ENCODE data around the gene SLC46A2. TPM values are rescaled to one million over a fixed set of nuclear protein-coding genes. Genes with fewer than 3 reads are reported as not detected.

SLC46A2 gene
- total and polyA plus RNA-seq, 2 experiments from 2014 or later, result 0.11 TPM; not detected in 1

DNA sequence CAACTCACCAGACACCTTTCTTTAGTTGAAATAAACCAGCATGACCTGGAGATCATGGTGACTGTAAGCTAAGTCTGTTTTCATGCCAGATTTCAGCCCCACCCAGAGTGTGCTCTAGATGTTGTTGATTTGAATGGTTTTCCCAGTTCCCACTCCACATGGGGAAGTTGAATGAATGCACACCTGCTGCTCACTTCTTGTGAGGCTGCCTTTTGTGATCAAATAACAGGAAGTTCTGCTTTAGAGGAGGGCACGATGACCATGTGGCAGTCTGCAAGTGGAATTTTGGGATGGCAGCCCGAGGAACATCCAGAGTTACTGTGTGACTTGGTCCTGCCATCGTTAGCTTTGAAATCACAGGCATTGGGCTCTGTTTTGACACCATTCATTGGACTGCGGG lies 18.7 kb downstream of the SLC46A2 start:
- H3K4me3 ChIP-seq, result no peak overlapping the region
- peaks cover 1% of the 10 kb centered on the region for H3K27me3 Mint-ChIP-seq (ENCODE audit: insufficient read depth, low read depth, poor library complexity)
- H3K4me1 ChIP-seq (ENCODE audit: insufficient read depth), result no peaks in the 10 kb centered on the region
- H3K4me1 Mint-ChIP-seq, result peaks cover 14% of the 10 kb centered on the region; the same call in 2 of the 3 replicates
- H2AFZ ChIP-seq, result no peak overlapping the region
- no peaks in the 10 kb centered on the region for H3F3A ChIP-seq (replicated peaks; ENCODE audit: low read depth)
- H3K36me3 ChIP-seq (ENCODE audit: insufficient read depth), result no peaks in the 10 kb centered on the region
- TF ChIP-seq ZNF331 (CRISPR knock-in tag; IDR thresholded peaks at IDR 0.05; ENCODE audit: low read depth) (no peak), JUNB (IDR thresholded peaks at IDR 0.05; ENCODE audit: unreplicated experiment) (no peak), CREB1 (CRISPR knock-in tag; IDR thresholded peaks at IDR 0.05; ENCODE audit: low read depth) (no peak), NANOG (IDR thresholded peaks at IDR 0.05; ENCODE audit: borderline replicate concordance) (no peak), POLR2AphosphoS5 (IDR thresholded peaks at IDR 0.05; ENCODE audit: low read depth) (no peak)
- no peaks in the 10 kb centered on the region for H3K27me3 ChIP-seq (ENCODE audit: insufficient read depth)
- H4K20me1 ChIP-seq (replicated peaks; ENCODE audit: insufficient read depth), result 0 out of 2 replicates have a peak, but pooled peaks cover 4% of the 10 kb centered on the region
- ATAC-seq (no peak; the same call in 1 of the 3 replicates), DNase-seq (ENCODE audit: low spot score) (no peak)
- no peak overlapping the region for H3K27ac Mint-ChIP-seq
- peaks cover 3% of the 10 kb centered on the region; the same call in 1 of the 3 replicates for H3K9me3 Mint-ChIP-seq
- no peaks in the 10 kb centered on the region for H3K79me2 ChIP-seq (replicated peaks; ENCODE audit: insufficient read depth)
- H3K4me3 Mint-ChIP-seq, result no peak overlapping the region
- no peak overlapping the region for H3K27ac ChIP-seq (ENCODE audit: low read depth)
- H3K36me3 Mint-ChIP-seq (ENCODE audit: low read depth), result peaks cover 7% of the 10 kb centered on the region
- no peak overlapping the region for H3K4me2 ChIP-seq
- H3K9me2 ChIP-seq (ENCODE audit: insufficient read depth), result 0 out of 2 replicates have a peak, but pooled peaks cover 5% of the 10 kb centered on the region

DNA sequence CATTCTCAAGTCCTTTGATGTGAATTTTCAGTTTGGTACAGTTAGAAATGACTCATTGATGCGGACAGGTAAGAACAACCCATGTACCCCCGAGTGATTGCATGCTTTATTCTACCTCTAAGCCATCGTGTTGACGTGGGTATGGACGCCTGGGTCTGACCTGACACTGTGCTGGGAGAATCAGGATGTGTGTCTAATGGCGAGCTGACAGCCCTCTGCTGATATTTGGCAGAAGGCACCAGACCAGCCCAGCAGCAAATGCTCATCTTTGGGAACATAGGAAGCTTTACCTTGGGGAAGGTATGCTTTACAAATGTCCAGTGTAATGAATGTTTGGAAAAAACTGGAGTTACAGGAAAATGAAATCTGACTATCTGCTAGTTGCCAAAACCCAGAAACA lies 20.1 kb downstream of the SLC46A2 start:
- H3K4me3 Mint-ChIP-seq, result no peak overlapping the region
- Histone ChIP-seq H3K4me2 (no peak overlapping the region), H3K27ac (ENCODE audit: low read depth) (no peak overlapping the region), H3K79me2 (replicated peaks; ENCODE audit: insufficient read depth) (no peaks in the 10 kb centered on the region), H3K9me2 (ENCODE audit: insufficient read depth) (no peaks in the 10 kb centered on the region), H3K4me3 (no peak overlapping the region), H3K4me1 (ENCODE audit: insufficient read depth) (no peaks in the 10 kb centered on the region), H2AFZ (no peak overlapping the region), H3K36me3 (ENCODE audit: insufficient read depth) (no peaks in the 10 kb centered on the region), H3K27me3 (ENCODE audit: insufficient read depth) (no peaks in the 10 kb centered on the region), H3F3A (replicated peaks; ENCODE audit: low read depth) (no peaks in the 10 kb centered on the region), H4K20me1 (replicated peaks; ENCODE audit: insufficient read depth) (0 out of 2 replicates have a peak, but pooled peaks cover 4% of the 10 kb centered on the region)
- peaks cover 20% of the 10 kb centered on the region for H3K36me3 Mint-ChIP-seq (ENCODE audit: low read depth)
- peaks cover 14% of the 10 kb centered on the region; the same call in 2 of the 3 replicates for H3K4me1 Mint-ChIP-seq
- no peak for ATAC-seq
- H3K9me3 Mint-ChIP-seq, result peaks cover 3% of the 10 kb centered on the region; the same call in 1 of the 3 replicates
- peaks cover 4% of the 10 kb centered on the region for H3K27me3 Mint-ChIP-seq (ENCODE audit: insufficient read depth, low read depth, poor library complexity)
- DNase-seq (ENCODE audit: low spot score), result no peak
- H3K27ac Mint-ChIP-seq, result no peak overlapping the region
- TF ChIP-seq EZH2 (IDR thresholded peaks at IDR 0.05; ENCODE audit: low read depth, unreplicated experiment) (no peak), JUNB (IDR thresholded peaks at IDR 0.05; ENCODE audit: unreplicated experiment) (no peak), POLR2AphosphoS5 (IDR thresholded peaks at IDR 0.05; ENCODE audit: low read depth) (no peak), NANOG (IDR thresholded peaks at IDR 0.05; ENCODE audit: borderline replicate concordance) (no peak), STAT1 (IDR thresholded peaks at IDR 0.05; ENCODE audit: unreplicated experiment) (no peak)
- TF ChIP-seq, protein P1, sequence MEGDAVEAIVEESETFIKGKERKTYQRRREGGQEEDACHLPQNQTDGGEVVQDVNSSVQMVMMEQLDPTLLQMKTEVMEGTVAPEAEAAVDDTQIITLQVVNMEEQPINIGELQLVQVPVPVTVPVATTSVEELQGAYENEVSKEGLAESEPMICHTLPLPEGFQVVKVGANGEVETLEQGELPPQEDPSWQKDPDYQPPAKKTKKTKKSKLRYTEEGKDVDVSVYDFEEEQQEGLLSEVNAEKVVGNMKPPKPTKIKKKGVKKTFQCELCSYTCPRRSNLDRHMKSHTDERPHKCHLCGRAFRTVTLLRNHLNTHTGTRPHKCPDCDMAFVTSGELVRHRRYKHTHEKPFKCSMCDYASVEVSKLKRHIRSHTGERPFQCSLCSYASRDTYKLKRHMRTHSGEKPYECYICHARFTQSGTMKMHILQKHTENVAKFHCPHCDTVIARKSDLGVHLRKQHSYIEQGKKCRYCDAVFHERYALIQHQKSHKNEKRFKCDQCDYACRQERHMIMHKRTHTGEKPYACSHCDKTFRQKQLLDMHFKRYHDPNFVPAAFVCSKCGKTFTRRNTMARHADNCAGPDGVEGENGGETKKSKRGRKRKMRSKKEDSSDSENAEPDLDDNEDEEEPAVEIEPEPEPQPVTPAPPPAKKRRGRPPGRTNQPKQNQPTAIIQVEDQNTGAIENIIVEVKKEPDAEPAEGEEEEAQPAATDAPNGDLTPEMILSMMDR (conservative IDR thresholded peaks at IDR 0.05; ENCODE audit: low read depth in 2 of 2), result no peak
- TF ChIP-seq, protein P2, sequence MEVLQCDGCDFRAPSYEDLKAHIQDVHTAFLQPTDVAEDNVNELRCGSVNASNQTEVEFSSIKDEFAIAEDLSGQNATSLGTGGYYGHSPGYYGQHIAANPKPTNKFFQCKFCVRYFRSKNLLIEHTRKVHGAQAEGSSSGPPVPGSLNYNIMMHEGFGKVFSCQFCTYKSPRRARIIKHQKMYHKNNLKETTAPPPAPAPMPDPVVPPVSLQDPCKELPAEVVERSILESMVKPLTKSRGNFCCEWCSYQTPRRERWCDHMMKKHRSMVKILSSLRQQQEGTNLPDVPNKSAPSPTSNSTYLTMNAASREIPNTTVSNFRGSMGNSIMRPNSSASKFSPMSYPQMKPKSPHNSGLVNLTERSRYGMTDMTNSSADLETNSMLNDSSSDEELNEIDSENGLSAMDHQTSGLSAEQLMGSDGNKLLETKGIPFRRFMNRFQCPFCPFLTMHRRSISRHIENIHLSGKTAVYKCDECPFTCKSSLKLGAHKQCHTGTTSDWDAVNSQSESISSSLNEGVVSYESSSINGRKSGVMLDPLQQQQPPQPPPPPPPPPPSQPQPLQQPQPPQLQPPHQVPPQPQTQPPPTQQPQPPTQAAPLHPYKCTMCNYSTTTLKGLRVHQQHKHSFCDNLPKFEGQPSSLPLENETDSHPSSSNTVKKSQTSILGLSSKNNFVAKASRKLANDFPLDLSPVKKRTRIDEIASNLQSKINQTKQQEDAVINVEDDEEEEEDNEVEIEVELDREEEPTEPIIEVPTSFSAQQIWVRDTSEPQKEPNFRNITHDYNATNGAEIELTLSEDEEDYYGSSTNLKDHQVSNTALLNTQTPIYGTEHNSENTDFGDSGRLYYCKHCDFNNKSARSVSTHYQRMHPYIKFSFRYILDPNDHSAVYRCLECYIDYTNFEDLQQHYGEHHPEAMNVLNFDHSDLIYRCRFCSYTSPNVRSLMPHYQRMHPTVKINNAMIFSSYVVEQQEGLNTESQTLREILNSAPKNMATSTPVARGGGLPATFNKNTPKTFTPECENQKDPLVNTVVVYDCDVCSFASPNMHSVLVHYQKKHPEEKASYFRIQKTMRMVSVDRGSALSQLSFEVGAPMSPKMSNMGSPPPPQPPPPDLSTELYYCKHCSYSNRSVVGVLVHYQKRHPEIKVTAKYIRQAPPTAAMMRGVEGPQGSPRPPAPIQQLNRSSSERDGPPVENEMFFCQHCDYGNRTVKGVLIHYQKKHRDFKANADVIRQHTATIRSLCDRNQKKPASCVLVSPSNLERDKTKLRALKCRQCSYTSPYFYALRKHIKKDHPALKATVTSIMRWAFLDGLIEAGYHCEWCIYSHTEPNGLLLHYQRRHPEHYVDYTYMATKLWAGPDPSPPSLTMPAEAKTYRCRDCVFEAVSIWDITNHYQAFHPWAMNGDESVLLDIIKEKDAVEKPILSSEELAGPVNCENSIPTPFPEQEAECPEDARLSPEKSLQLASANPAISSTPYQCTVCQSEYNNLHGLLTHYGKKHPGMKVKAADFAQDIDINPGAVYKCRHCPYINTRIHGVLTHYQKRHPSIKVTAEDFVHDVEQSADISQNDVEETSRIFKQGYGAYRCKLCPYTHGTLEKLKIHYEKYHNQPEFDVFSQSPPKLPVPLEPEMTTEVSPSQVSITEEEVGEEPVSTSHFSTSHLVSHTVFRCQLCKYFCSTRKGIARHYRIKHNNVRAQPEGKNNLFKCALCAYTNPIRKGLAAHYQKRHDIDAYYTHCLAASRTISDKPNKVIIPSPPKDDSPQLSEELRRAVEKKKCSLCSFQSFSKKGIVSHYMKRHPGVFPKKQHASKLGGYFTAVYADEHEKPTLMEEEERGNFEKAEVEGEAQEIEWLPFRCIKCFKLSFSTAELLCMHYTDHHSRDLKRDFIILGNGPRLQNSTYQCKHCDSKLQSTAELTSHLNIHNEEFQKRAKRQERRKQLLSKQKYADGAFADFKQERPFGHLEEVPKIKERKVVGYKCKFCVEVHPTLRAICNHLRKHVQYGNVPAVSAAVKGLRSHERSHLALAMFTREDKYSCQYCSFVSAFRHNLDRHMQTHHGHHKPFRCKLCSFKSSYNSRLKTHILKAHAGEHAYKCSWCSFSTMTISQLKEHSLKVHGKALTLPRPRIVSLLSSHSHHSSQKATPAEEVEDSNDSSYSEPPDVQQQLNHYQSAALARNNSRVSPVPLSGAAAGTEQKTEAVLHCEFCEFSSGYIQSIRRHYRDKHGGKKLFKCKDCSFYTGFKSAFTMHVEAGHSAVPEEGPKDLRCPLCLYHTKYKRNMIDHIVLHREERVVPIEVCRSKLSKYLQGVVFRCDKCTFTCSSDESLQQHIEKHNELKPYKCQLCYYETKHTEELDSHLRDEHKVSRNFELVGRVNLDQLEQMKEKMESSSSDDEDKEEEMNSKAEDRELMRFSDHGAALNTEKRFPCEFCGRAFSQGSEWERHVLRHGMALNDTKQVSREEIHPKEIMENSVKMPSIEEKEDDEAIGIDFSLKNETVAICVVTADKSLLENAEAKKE (CRISPR knock-in tag; IDR thresholded peaks at IDR 0.05), result no peak
- TF ChIP-seq, protein P3, sequence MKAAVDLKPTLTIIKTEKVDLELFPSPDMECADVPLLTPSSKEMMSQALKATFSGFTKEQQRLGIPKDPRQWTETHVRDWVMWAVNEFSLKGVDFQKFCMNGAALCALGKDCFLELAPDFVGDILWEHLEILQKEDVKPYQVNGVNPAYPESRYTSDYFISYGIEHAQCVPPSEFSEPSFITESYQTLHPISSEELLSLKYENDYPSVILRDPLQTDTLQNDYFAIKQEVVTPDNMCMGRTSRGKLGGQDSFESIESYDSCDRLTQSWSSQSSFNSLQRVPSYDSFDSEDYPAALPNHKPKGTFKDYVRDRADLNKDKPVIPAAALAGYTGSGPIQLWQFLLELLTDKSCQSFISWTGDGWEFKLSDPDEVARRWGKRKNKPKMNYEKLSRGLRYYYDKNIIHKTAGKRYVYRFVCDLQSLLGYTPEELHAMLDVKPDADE (IDR thresholded peaks at IDR 0.05), result no peak
